Activated T-cell treated with anti-CD3 and anti-CD28 coated beads for 24 hours (primary cell): ENCODE measurements around the gene MRC2.

Experiments used
- DNase-seq: peaks from one replicate; pipeline ENCODE4 v3.0.0-alpha.2; 2020; ENCODE audit warnings: low read depth

MRC2 gene

DNA sequence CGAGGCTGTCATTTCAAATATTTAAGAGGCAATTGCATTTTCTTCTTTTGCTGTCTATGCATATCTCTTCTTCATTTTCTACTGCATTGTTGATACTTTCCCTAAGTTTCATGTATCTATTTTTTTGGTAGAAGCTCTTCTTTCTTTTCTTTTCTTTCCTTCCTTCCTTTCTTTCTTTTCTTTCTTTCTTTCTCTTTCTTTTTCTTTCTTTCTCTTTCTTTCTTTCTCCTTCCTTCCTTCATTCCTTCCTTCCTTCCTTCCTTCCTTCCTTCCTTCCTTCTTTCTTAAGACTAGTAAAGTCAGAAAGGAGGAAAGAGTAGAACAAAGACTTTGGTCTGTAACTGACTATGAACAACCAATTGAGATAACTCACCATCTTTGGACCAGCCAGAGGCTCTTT, 33.9 kb downstream of the MRC2 start:
- DNase-seq: no peak

GRCh38 chr17:62662855-62663254, 35.4 kb downstream of the MRC2 start:
- DNase-seq: no peak

GRCh38 chr17:62663304-62663703, 35.8 kb downstream of the MRC2 start:
- no peak for DNase-seq

DNA sequence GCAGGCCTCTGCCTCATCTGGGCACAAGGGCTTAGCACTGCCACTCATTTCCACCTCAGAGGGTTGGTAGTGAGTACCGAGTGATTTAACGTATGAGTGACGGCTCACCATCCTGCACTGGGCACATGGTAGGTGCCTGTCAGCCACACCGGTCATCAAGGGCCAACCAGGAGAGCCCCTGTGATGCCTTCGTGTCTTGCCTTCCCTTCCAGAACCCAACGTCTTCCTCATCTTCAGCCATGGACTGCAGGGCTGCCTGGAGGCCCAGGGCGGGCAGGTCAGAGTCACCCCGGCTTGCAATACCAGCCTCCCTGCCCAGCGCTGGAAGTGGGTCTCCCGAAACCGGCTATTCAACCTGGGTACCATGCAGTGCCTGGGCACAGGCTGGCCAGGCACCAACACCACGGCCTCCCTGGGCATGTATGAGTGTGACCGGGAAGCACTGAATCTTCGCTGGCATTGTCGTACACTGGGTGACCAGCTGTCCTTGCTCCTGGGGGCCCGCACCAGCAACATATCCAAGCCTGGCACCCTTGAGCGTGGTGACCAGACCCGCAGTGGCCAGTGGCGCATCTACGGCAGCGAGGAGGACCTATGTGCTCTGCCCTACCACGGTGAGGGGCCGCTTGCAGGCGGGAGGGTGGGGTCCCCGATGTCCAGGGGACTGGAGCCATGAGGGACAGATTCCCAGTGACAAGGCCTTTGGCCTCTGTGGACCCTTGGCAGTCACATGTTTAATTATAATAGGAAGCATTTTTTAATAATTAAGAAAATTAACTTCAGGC, 37.1 kb downstream of the MRC2 start:
- no peak for DNase-seq

- no peak for DNase-seq
Observed at GRCh38 chr17:62665599-62665998, 38.1 kb downstream of the MRC2 start.

GRCh38 chr17:62666061-62666800, 38.8 kb downstream of the MRC2 start:
- no peak for DNase-seq

- DNase-seq: no peak
Observed at GRCh38 chr17:62666801-62667591, 39.5 kb downstream of the MRC2 start.

DNA sequence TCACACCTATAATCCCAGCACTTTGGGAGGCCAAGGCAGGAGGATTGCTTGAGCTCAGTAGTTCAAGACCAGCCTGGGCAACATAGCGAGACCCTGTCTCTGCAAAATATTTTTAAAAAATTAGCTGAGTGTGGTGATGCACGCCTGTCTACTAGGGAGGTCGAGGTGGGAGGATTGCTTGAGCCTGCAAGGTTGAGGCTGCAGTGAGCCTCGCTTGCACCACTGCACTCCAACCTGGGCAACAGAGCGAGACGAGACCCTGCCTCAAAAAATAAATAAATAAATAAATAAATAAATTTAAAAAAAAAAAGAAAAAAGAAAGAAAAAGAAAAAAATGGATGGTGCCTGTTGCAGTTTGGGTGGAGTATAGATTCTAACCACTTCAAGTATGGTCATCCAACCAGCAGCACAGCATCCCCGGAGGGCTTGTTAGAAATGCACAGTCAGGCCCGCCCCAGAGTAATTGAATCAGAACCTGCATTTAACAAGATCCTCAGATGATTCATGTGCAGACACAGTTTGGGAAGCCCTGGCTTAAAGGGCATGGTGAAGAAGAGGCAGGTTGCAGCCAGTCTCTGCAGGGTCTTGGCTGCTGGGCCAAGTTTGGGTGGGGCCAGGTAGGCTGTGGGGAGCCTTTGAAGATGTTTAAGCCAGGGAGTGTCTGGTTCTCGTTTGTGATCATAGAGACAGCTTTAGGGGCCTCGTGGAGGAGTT, 40.8 kb downstream of the MRC2 start:
- DNase-seq: no peak

GRCh38 chr17:62670202-62670821, 42.8 kb downstream of the MRC2 start:
- DNase-seq: no peak

GRCh38 chr17:62671553-62671952, 44.1 kb downstream of the MRC2 start:
- no peak for DNase-seq

DNA sequence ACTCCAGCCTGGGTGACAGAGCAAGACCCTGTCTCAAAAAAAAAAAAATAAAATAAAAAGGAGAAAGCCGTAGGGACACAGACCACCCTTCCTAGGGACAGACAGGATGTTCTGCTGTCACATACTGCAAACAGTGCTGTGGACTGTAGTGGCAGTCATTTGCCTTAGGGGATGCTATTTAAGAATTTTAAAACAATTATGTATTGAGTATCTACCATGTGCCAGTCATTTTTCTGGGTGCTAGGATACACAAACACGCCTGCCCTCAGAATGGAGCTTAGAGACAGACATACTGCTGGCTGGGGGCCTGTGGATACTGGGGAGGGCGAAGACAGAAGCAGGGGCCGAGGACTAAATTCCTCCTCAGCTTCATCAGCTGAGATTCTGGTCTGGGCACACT, 45.5 kb downstream of the MRC2 start:
- DNase-seq: no peak

DNA sequence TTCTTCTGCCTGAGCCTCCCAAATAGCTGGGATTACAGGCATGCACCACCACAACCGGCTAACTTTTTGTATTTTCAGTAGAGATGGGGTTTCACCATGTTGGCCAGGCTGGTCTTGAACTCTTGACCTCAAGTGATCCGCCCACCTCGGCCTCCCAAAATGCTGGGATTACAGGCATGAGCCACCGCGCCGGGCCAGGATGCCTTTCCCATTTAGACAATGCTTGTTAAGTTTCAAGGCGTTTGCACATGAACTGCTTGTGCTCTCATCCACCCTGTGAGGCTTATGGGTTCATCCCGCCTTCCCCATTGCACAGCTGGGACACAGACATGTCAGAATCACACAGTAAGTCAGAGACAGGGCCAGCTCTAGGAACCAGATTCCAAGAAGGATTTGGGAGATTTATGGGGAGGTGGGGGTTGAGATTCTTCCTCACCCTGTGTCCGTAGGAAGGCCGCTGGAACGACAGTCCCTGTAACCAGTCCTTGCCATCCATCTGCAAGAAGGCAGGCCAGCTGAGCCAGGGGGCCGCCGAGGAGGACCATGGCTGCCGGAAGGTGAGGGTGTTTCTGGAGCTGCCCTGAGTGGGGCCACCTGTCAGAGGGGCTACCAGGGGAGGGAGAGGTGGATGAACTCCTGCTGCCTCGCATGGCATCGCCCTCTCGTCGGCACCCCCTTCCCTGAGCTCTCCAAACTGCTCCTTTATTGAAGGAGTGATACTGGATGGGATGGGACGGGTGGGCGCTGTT, 46.3 kb downstream of the MRC2 start:
- no peak for DNase-seq

DNA sequence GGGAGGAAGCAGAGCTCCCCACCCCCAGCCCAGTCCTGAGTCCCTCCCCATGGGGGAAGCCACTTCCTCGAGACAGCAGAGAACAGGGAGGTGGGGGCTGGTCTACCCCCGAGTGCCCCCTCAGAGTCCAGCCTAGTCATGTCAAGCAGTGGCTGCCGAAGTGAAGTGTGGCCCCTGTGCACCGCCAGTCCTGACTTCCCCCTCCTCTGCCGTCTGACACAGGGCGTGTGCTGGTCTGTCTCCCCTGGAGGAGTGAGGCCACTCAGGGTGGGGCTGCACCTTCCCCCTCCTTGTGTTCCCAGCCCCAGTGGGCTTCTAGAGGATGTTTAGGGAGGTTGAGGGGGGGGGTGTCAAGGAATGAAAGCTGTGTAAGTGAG, 46.9 kb downstream of the MRC2 start:
- DNase-seq: no peak

- no peak for DNase-seq
Observed at GRCh38 chr17:62674841-62675240, 47.4 kb downstream of the MRC2 start.

GRCh38 chr17:62675260-62675659, 47.8 kb downstream of the MRC2 start:
- DNase-seq: no peak

GRCh38 chr17:62675701-62676100, 48.2 kb downstream of the MRC2 start:
- no peak for DNase-seq

DNA sequence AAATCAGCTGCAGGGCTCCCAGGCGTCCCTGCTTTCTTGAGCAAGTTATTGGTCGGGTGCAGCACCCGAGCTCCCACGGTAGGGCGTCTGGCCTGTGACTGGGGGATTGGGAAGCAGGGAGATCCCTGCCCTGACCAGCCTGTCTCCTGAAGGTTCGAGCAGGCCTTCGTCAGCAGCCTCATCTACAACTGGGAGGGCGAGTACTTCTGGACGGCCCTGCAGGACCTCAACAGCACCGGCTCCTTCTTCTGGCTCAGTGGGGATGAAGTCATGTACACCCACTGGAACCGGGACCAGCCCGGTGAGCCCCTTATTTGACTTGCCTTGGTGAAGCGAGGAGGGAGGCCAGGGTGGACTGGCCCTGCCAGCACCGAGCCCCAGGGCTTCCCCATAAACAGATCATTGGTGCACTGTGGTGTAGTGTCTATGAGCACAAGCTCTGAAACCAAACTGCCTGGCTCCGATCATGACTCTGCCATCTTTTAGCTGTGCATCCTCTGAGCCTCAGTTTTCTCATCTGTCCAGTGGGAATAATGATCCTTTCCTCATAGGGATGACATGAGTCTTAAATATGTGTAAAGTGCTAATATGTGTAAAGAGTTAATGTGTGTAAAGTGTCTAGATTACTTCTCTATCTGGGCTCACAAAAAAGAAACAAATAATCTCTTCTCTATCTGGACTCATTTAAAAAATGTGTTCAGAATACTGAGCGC, 48.9 kb downstream of the MRC2 start:
- no peak for DNase-seq

GRCh38 chr17:62676952-62677596, 49.6 kb downstream of the MRC2 start:
- DNase-seq: no peak

GRCh38 chr17:62678214-62678919, 50.9 kb downstream of the MRC2 start:
- no peak for DNase-seq
